HEK293 (cell line): ENCODE measurements around the gene ELOVL7.

Experiments
- CTCF ChIA-PET: fragments of 350-600 bp; formaldehyde crosslinking; extraction: SDS; loops from one replicate; lab custom pipeline; 2021; ENCODE audit warnings: antibody characterized with exemption; lab: Yijun Ruan, JAX
- POLR2A ChIA-PET: fragments of 300-600 bp; formaldehyde crosslinking; extraction: SDS; loops from one replicate; lab custom pipeline; 2020; ENCODE audit warnings: antibody characterized with exemption, inconsistent platforms; lab: Yijun Ruan, JAX
- H3K27ac ChIP-seq: fragments of 200-500 bp; sonication (Bioruptor generic); 2 replicates; pipeline ENCODE4 v1.5.1; 2014; ENCODE audit warnings: low read depth, low read length, control low read depth, inconsistent platforms; ENCODE audit errors: extremely low read depth
- H3K36me3 ChIP-seq, 2 experiments: fragments of 200-500 bp in 1 of 2; sonication (Bioruptor generic) in 1 of 2; 1 replicate in 1 of 2; 2 replicates in 1 of 2; pipeline ENCODE4 v1.5.1; 2014 to 2017; ENCODE audit warnings: inconsistent platforms in 2 of 2, low read length in 2 of 2; ENCODE audit not compliant: control insufficient read depth in 2 of 2, insufficient read depth in 1 of 2
- H3K4me1 ChIP-seq: fragments of 200-500 bp; sonication (Bioruptor generic); 2 replicates; pipeline ENCODE4 v1.5.1; 2014; ENCODE audit warnings: mild to moderate bottlenecking, low read length, inconsistent platforms; ENCODE audit not compliant: control insufficient read depth, insufficient read depth
- H3K4me3 ChIP-seq: 2 replicates; pipeline ENCODE4 v1.5.1; 2011; ENCODE audit warnings: low read depth, mild to moderate bottlenecking, control low read depth, low read length, moderate library complexity
- H3K9me3 ChIP-seq: fragments of 200-500 bp; sonication (Bioruptor generic); 2 replicates; pipeline ENCODE4 v1.5.1; 2014; ENCODE audit warnings: low read depth, low read length, inconsistent platforms; ENCODE audit not compliant: control insufficient read depth, insufficient read depth
- PBX3 ChIP-seq: sonication (generic); formaldehyde crosslinking; IDR thresholded peaks from 2 replicates; pipeline ENCODE4 v1.8.1; 2022; ENCODE audit warnings: mild to moderate bottlenecking, moderate library complexity, missing genetic modification reagents
- REPIN1 ChIP-seq: fragments of 450-650 bp; formaldehyde crosslinking; IDR thresholded peaks from 2 replicates; pipeline ENCODE4 v1.5.1; 2017; ENCODE audit warnings: missing biosample characterization, missing genetic modification characterization, low read depth
- ZBTB17 ChIP-seq: fragments of 450-650 bp; formaldehyde crosslinking; IDR thresholded peaks from 2 replicates; pipeline ENCODE4 v1.5.1; 2016; ENCODE audit warnings: missing biosample characterization, missing genetic modification characterization
- ZBTB20 ChIP-seq: fragments of 450-650 bp; formaldehyde crosslinking; IDR thresholded peaks from 2 replicates; pipeline ENCODE4 v1.5.1; 2016; ENCODE audit warnings: missing biosample characterization, missing genetic modification characterization
- ZNF148 ChIP-seq: fragments of 450-650 bp; formaldehyde crosslinking; IDR thresholded peaks from 2 replicates; pipeline ENCODE4 v1.5.0; 2017; ENCODE audit warnings: missing biosample characterization, missing genetic modification characterization, borderline replicate concordance
- ZNF155 ChIP-seq: fragments of 450-650 bp; formaldehyde crosslinking; IDR thresholded peaks from 2 replicates; pipeline ENCODE4 v1.5.1; 2016; ENCODE audit warnings: missing biosample characterization, missing genetic modification characterization
- ZNF248 ChIP-seq: fragments of 450-650 bp; formaldehyde crosslinking; IDR thresholded peaks from 2 replicates; pipeline ENCODE4 v1.5.1; 2017; ENCODE audit warnings: missing biosample characterization, missing genetic modification characterization
- ZNF404 ChIP-seq: fragments of 450-650 bp; formaldehyde crosslinking; IDR thresholded peaks from 2 replicates; pipeline ENCODE4 v1.5.1; 2017; ENCODE audit warnings: missing biosample characterization, missing genetic modification characterization
- ZNF549 ChIP-seq: fragments of 450-650 bp; IDR thresholded peaks from 2 replicates; pipeline ENCODE4 v1.5.1; 2018; ENCODE audit warnings: missing biosample characterization, missing genetic modification characterization, mild to moderate bottlenecking, inconsistent platforms, moderate library complexity
- ZNF777 ChIP-seq: fragments of 450-650 bp; formaldehyde crosslinking; IDR thresholded peaks from 2 replicates; pipeline ENCODE4 v1.5.1; 2017; ENCODE audit warnings: missing biosample characterization, missing genetic modification characterization, borderline replicate concordance
- ZNF792 ChIP-seq: fragments of 450-650 bp; formaldehyde crosslinking; IDR thresholded peaks from 2 replicates; pipeline ENCODE4 v1.5.1; 2016; ENCODE audit warnings: missing biosample characterization, missing genetic modification characterization
- TF ChIP-seq, protein P1 (sequence below): fragments of 450-650 bp; formaldehyde crosslinking; IDR thresholded peaks from 2 replicates; pipeline ENCODE4 v1.5.1; 2016; ENCODE audit warnings: missing biosample characterization, missing genetic modification characterization

Gene ELOVL7

GRCh38 chr5:60836131-60836530 lies 7.9 kb downstream of the ELOVL7 start (continued):
- no peak for TF ChIP-seq ZNF404 (tag by site-specific recombination)
- no peak for TF ChIP-seq ZNF248 (tag by site-specific recombination)

DNA sequence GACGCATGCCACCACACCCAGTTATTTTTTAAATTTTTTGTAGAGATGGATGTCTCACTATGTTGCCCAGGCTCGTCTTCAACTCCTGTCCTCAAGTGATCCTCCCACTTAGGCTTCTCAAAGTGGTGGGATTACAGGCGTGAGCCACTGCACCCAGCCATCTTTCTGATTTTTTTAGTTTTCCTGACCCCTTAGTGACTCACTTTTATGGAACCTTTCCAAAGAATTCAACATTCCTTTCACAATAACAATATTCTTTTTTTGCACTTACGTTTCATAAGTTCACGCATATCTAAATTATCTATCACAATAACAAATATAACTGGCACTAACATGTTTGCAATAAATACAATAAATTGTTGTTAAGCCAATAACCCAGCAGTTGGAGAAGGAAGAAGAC lies 8.5 kb downstream of the ELOVL7 start:
- Histone ChIP-seq H3K36me3 (no peaks in the 10 kb centered on the region), H3K9me3 (no peaks in the 10 kb centered on the region), H3K4me3 (no peak overlapping the region), H3K4me1 (no peaks in the 10 kb centered on the region; the same call in 1 of the 2 replicates), H3K27ac (no peak overlapping the region)
- no peak for TF ChIP-seq ZNF155 (tag by site-specific recombination)
- TF ChIP-seq ZNF549, result no peak
- TF ChIP-seq ZNF148 (tag by site-specific recombination), result no peak
- TF ChIP-seq ZNF792 (tag by site-specific recombination), result no peak
- no peak for TF ChIP-seq ZNF777 (tag by site-specific recombination)
- POLR2A ChIA-PET, result interaction anchor here (0.7 to 1.3 kb wide), 2 partner anchors 9 to 57 kb away, joined by 5 to 7 read pairs; partner anchors contain the start of gene ELOVL7
- CTCF ChIA-PET, result interaction anchor here (0.5 kb wide), 1 partner anchor 1538 kb away, joined by 3 read pairs; no protein-coding TSS in a partner anchor

GRCh38 chr5:60833520-60833919 lies 10.5 kb downstream of the ELOVL7 start:
- CTCF ChIA-PET, result no interaction called here
- POLR2A ChIA-PET, result no interaction called here
- H3K36me3 ChIP-seq, result no peaks in the 10 kb centered on the region

GRCh38 chr5:60830581-60831127 lies 13.4 kb downstream of the ELOVL7 start:
- no peak overlapping the region for H3K4me3 ChIP-seq
- POLR2A ChIA-PET, result no interaction called here
- CTCF ChIA-PET, result no interaction called here
- H3K36me3 ChIP-seq, result no peaks in the 10 kb centered on the region
- H3K27ac ChIP-seq, result no peak overlapping the region
- no peaks in the 10 kb centered on the region for H3K9me3 ChIP-seq
- no peaks in the 10 kb centered on the region for H3K4me1 ChIP-seq
- TF ChIP-seq ZBTB20 (tag by site-specific recombination) (no peak), PBX3 (CRISPR knock-in tag) (no peak)
- TF ChIP-seq, protein P1, sequence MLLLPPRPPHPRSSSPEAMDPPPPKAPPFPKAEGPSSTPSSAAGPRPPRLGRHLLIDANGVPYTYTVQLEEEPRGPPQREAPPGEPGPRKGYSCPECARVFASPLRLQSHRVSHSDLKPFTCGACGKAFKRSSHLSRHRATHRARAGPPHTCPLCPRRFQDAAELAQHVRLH (tag by site-specific recombination), result no peak
- TF ChIP-seq, all 188 proteins: peak for 0

More at GRCh38 chr5:60833520-60833919, 10.5 kb downstream of the ELOVL7 start:
- TF ChIP-seq ZBTB17 (tag by site-specific recombination) (no peak), REPIN1 (tag by site-specific recombination) (no peak)
- H3K27ac ChIP-seq, result no peak overlapping the region
- no peak overlapping the region for H3K4me3 ChIP-seq
- no peaks in the 10 kb centered on the region for H3K9me3 ChIP-seq
- H3K4me1 ChIP-seq, result no peaks in the 10 kb centered on the region
